Kidney epithelial cell (primary cell): ENCODE measurements around the gene LINS1. TPM values are rescaled to one million over a fixed set of nuclear protein-coding genes. Genes with fewer than 3 reads are reported as not detected.

Experiments used
- DNase-seq: peaks from one replicate; pipeline ENCODE4 v3.0.0-alpha.2; 2010; ENCODE audit warnings: low read depth
- H3K27me3 ChIP-seq: 2 replicates; pipeline ENCODE4 v1.6.0; 2011; ENCODE audit warnings: low read length; ENCODE audit not compliant: control insufficient read depth, insufficient read depth
- H3K36me3 ChIP-seq: 2 replicates; pipeline ENCODE4 v1.5.1; 2011; ENCODE audit warnings: low read length; ENCODE audit not compliant: control insufficient read depth, insufficient read depth
- H3K4me3 ChIP-seq: 2 replicates; pipeline ENCODE4 v1.5.1; 2011; ENCODE audit warnings: low read depth, mild to moderate bottlenecking, control low read depth, low read length
- CTCF ChIP-seq: IDR thresholded peaks from 2 replicates; pipeline ENCODE4 v1.5.1; 2011; ENCODE audit warnings: mild to moderate bottlenecking, moderate library complexity, low read length, control low read depth, inconsistent platforms; ENCODE audit not compliant: insufficient read depth, poor library complexity, severe bottlenecking
- total RNA-seq: library from RNA; depleted of rRNA; stranded (reverse); fragments of >200 nt; gene quantifications from 2 replicates; pipeline ENCODE4 v1.2.3, GENCODE V29; 2015

Gene LINS1
- total RNA-seq, 1 donor from 2014 or later = 8.5 TPM

- no peak for TF ChIP-seq CTCF
- Histone ChIP-seq H3K36me3 (peaks cover 1% of the 10 kb centered on the region), H3K27me3 (no peaks in the 10 kb centered on the region), H3K4me3 (no peak overlapping the region)
- DNase-seq = no peak
Observed at GRCh38 chr15:100615801-100616200, 13.8 kb upstream of the LINS1 start.

- H3K27me3 ChIP-seq = no peaks in the 10 kb centered on the region
- H3K36me3 ChIP-seq = peaks cover 1% of the 10 kb centered on the region
- no peak for TF ChIP-seq CTCF
- H3K4me3 ChIP-seq = no peak overlapping the region
- no peak for DNase-seq
Observed at GRCh38 chr15:100614918-100615317, 12.9 kb upstream of the LINS1 start.

- no peak for DNase-seq
- no peaks in the 10 kb centered on the region for H3K27me3 ChIP-seq
- H3K36me3 ChIP-seq = peaks cover 1% of the 10 kb centered on the region
Observed at GRCh38 chr15:100614336-100614735, 12.4 kb upstream of the LINS1 start.

GRCh38 chr15:100613208-100613607, 11.2 kb upstream of the LINS1 start:
- TF ChIP-seq CTCF = no peak

More at GRCh38 chr15:100614336-100614735, 12.4 kb upstream of the LINS1 start:
- no peak for TF ChIP-seq CTCF
- no peak overlapping the region for H3K4me3 ChIP-seq

GRCh38 chr15:100612539-100612938, 10.6 kb upstream of the LINS1 start:
- no peak for DNase-seq
- peaks cover 1% of the 10 kb centered on the region for H3K36me3 ChIP-seq

More at GRCh38 chr15:100613208-100613607, 11.2 kb upstream of the LINS1 start:
- Histone ChIP-seq H3K36me3 (peaks cover 1% of the 10 kb centered on the region), H3K4me3 (no peak overlapping the region), H3K27me3 (no peaks in the 10 kb centered on the region)
- DNase-seq = no peak

More at GRCh38 chr15:100612539-100612938, 10.6 kb upstream of the LINS1 start:
- Histone ChIP-seq H3K4me3 (no peak overlapping the region), H3K27me3 (no peaks in the 10 kb centered on the region)
- TF ChIP-seq CTCF = no peak
